Measurements from ENCODE around the gene APEH. TPM values are rescaled to one million over a fixed set of nuclear protein-coding genes. Genes with fewer than 3 reads are reported as not detected.

APEH gene
- total RNA-seq, 5 donors from 2014 or later (not counting 1 experiment from before 2014, with no cell fraction given), result 82.8 to 162 (median 141) TPM

GRCh38 chr3:49658711-49659110 lies 15.4 kb upstream of the APEH start:
- CTCF ChIA-PET, result no interaction called here
- DNase-seq, result no peak

GRCh38 chr3:49659756-49660155 lies 14.4 kb upstream of the APEH start:
- Mint-ChIP-seq H3K27me3 (peaks cover 4 to 13% of the 10 kb centered on the region in 2 donors), H3K27ac (no peak overlapping the region), H3K9me3 (no peaks in the 10 kb centered on the region), H3K4me1 (peaks cover 0 to 3% (median 0%) of the 10 kb centered on the region in 3 donors), H3K36me3 (no peaks in the 10 kb centered on the region), H3K4me3 (no peak overlapping the region)
- ATAC-seq (replicated peaks in 1 of 4), result no peak
- DNase-seq, result no peak
- Histone ChIP-seq H3K9me3 (no peaks in the 10 kb centered on the region), H3K27me3 (replicated peaks in 1 of 2; ENCODE audit: control insufficient read depth in 2 of 2, extremely low read depth in 1 of 2, insufficient read depth in 2 of 2, low read length in 1 of 2) (peaks cover 0 to 50% of the 10 kb centered on the region in 2 experiments), H3K27ac (ENCODE audit: low read length) (no peak overlapping the region), H3K4me1 (ENCODE audit: control insufficient read depth in 1 of 2, extremely low read depth in 1 of 2, insufficient read depth in 2 of 2, low read length in 2 of 2) (no peaks in the 10 kb centered on the region), H3K36me3 (ENCODE audit: control insufficient read depth in 2 of 2, extremely low read depth in 1 of 2, insufficient read depth in 1 of 2, low read length in 1 of 2) (no peaks in the 10 kb centered on the region), H3K4me3 (ENCODE audit: control insufficient read depth in 1 of 2, extremely low read depth in 1 of 2, low read length in 1 of 2) (no peak overlapping the region)
- CTCF ChIA-PET, result no interaction called here
- POLR2A ChIA-PET, result no interaction called here
- WGBS (ENCODE audit: insufficient coverage), result 48% methylated on average over 4 of the region's 4 CpGs

More at GRCh38 chr3:49658711-49659110, 15.4 kb upstream of the APEH start:
- no peaks in the 10 kb centered on the region for H3K36me3 ChIP-seq (ENCODE audit: control insufficient read depth in 2 of 2, extremely low read depth in 1 of 2, insufficient read depth in 1 of 2, low read length in 1 of 2)
- no peak for ATAC-seq (replicated peaks in 1 of 4)
- H3K4me1 ChIP-seq (ENCODE audit: control insufficient read depth in 1 of 2, extremely low read depth in 1 of 2, insufficient read depth in 2 of 2, low read length in 2 of 2), result no peaks in the 10 kb centered on the region
- Mint-ChIP-seq H3K27me3 (peaks cover 4 to 17% of the 10 kb centered on the region in 2 donors), H3K9me3 (no peaks in the 10 kb centered on the region), H3K4me3 (no peak overlapping the region), H3K27ac (no peak overlapping the region), H3K36me3 (no peaks in the 10 kb centered on the region), H3K4me1 (peaks cover 0 to 4% (median 0%) of the 10 kb centered on the region in 3 donors)
- 78% methylated on average over 1 of the region's 2 CpGs for WGBS (ENCODE audit: insufficient coverage)
- no peaks in the 10 kb centered on the region for H3K9me3 ChIP-seq
- POLR2A ChIA-PET, result no interaction called here
- peaks cover 0 to 44% of the 10 kb centered on the region in 2 experiments for H3K27me3 ChIP-seq (replicated peaks in 1 of 2; ENCODE audit: control insufficient read depth in 2 of 2, extremely low read depth in 1 of 2, insufficient read depth in 2 of 2, low read length in 1 of 2)
- H3K4me3 ChIP-seq (ENCODE audit: control insufficient read depth in 1 of 2, extremely low read depth in 1 of 2, low read length in 1 of 2), result no peak overlapping the region
- H3K27ac ChIP-seq (ENCODE audit: low read length), result no peak overlapping the region

GRCh38 chr3:49661281-49661680 lies 12.9 kb upstream of the APEH start:
- DNase-seq (no peak), ATAC-seq (replicated peaks in 1 of 4) (no peak)
- no peak overlapping the region for H3K27ac Mint-ChIP-seq
- H3K4me3 ChIP-seq (ENCODE audit: control insufficient read depth in 1 of 2, extremely low read depth in 1 of 2, low read length in 1 of 2), result no peak overlapping the region
- H3K36me3 ChIP-seq (ENCODE audit: control insufficient read depth in 2 of 2, extremely low read depth in 1 of 2, insufficient read depth in 1 of 2, low read length in 1 of 2), result no peaks in the 10 kb centered on the region
- POLR2A ChIA-PET, result no interaction called here
- H3K4me1 Mint-ChIP-seq, result peaks cover 0 to 3% (median 0%) of the 10 kb centered on the region in 3 donors
- whole genome bisulfite sequencing (ENCODE audit: insufficient coverage), result 91% methylated on average over 14 of the region's 14 CpGs
- H3K27ac ChIP-seq (ENCODE audit: low read length), result no peak overlapping the region
- no peaks in the 10 kb centered on the region for H3K9me3 ChIP-seq
- no peaks in the 10 kb centered on the region for H3K4me1 ChIP-seq (ENCODE audit: control insufficient read depth in 1 of 2, extremely low read depth in 1 of 2, insufficient read depth in 2 of 2, low read length in 2 of 2)
- H3K36me3 Mint-ChIP-seq, result no peaks in the 10 kb centered on the region
- no peaks in the 10 kb centered on the region for H3K9me3 Mint-ChIP-seq
- CTCF ChIA-PET, result no interaction called here
- peaks cover 3 to 10% of the 10 kb centered on the region in 2 donors for H3K27me3 Mint-ChIP-seq
- H3K27me3 ChIP-seq (replicated peaks in 1 of 2; ENCODE audit: control insufficient read depth in 2 of 2, extremely low read depth in 1 of 2, insufficient read depth in 2 of 2, low read length in 1 of 2), result peaks cover 0 to 50% of the 10 kb centered on the region in 2 experiments
- H3K4me3 Mint-ChIP-seq, result no peak overlapping the region

GRCh38 chr3:49662021-49662420 lies 12.1 kb upstream of the APEH start:
- DNase-seq, result no peak
- POLR2A ChIA-PET, result no interaction called here
- H3K27ac ChIP-seq (ENCODE audit: low read length), result no peak overlapping the region
- peaks cover 0 to 45% of the 10 kb centered on the region in 2 experiments for H3K27me3 ChIP-seq (replicated peaks in 1 of 2; ENCODE audit: control insufficient read depth in 2 of 2, extremely low read depth in 1 of 2, insufficient read depth in 2 of 2, low read length in 1 of 2)
- no peak overlapping the region for H3K4me3 ChIP-seq (ENCODE audit: control insufficient read depth in 1 of 2, extremely low read depth in 1 of 2, low read length in 1 of 2)
- Mint-ChIP-seq H3K4me1 (no peaks in the 10 kb centered on the region), H3K36me3 (no peaks in the 10 kb centered on the region), H3K27ac (no peak overlapping the region), H3K27me3 (peaks cover 0 to 7% of the 10 kb centered on the region in 2 donors), H3K9me3 (no peaks in the 10 kb centered on the region), H3K4me3 (no peak overlapping the region)
- H3K9me3 ChIP-seq, result no peaks in the 10 kb centered on the region
- CTCF ChIA-PET, result no interaction called here
- 86% methylated on average over 19 of the region's 22 CpGs for WGBS (ENCODE audit: insufficient coverage)
- no peak for ATAC-seq (replicated peaks in 1 of 4)
- H3K36me3 ChIP-seq (ENCODE audit: control insufficient read depth in 2 of 2, extremely low read depth in 1 of 2, insufficient read depth in 1 of 2, low read length in 1 of 2), result no peaks in the 10 kb centered on the region
- no peaks in the 10 kb centered on the region for H3K4me1 ChIP-seq (ENCODE audit: control insufficient read depth in 1 of 2, extremely low read depth in 1 of 2, insufficient read depth in 2 of 2, low read length in 2 of 2)

- H3K4me1 Mint-ChIP-seq, result no peaks in the 10 kb centered on the region
- H3K27ac ChIP-seq (ENCODE audit: low read length), result no peak overlapping the region
- WGBS (ENCODE audit: insufficient coverage), result 92% methylated on average over 29 of the region's 34 CpGs
These were observed 11.3 kb upstream of the APEH start for GRCh38 chr3:49662720-49663413.

GRCh38 chr3:49663831-49664230 lies 10.3 kb upstream of the APEH start:
- CTCF ChIA-PET, result no interaction called here
- peaks cover 0 to 49% of the 10 kb centered on the region in 2 experiments for H3K27me3 ChIP-seq (replicated peaks in 1 of 2; ENCODE audit: control insufficient read depth in 2 of 2, extremely low read depth in 1 of 2, insufficient read depth in 2 of 2, low read length in 1 of 2)
- H3K27ac ChIP-seq (ENCODE audit: low read length), result no peak overlapping the region
- H3K36me3 ChIP-seq (ENCODE audit: control insufficient read depth in 2 of 2, extremely low read depth in 1 of 2, insufficient read depth in 1 of 2, low read length in 1 of 2), result no peaks in the 10 kb centered on the region
- 92% methylated on average over 1 of the region's 1 CpG for WGBS (ENCODE audit: insufficient coverage)
- no peaks in the 10 kb centered on the region for H3K9me3 ChIP-seq
- DNase-seq, result no peak
- Mint-ChIP-seq H3K36me3 (no peaks in the 10 kb centered on the region), H3K4me3 (no peak overlapping the region), H3K27me3 (peaks cover 0 to 2% of the 10 kb centered on the region in 2 donors), H3K27ac (no peak overlapping the region), H3K9me3 (no peaks in the 10 kb centered on the region), H3K4me1 (no peaks in the 10 kb centered on the region)
- H3K4me1 ChIP-seq (ENCODE audit: control insufficient read depth in 1 of 2, extremely low read depth in 1 of 2, insufficient read depth in 2 of 2, low read length in 2 of 2), result no peaks in the 10 kb centered on the region
- POLR2A ChIA-PET, result no interaction called here
- no peak for ATAC-seq (replicated peaks in 1 of 4)
- no peak overlapping the region for H3K4me3 ChIP-seq (ENCODE audit: control insufficient read depth in 1 of 2, extremely low read depth in 1 of 2, low read length in 1 of 2)

More at GRCh38 chr3:49662720-49663413, 11.3 kb upstream of the APEH start:
- peaks cover 0 to 48% of the 10 kb centered on the region in 2 experiments for H3K27me3 ChIP-seq (replicated peaks in 1 of 2; ENCODE audit: control insufficient read depth in 2 of 2, extremely low read depth in 1 of 2, insufficient read depth in 2 of 2, low read length in 1 of 2)
- CTCF ChIA-PET, result interaction anchor here in 1 of 2 donors (0.5 kb wide), 1 partner anchor 98 kb away, joined by 3 read pairs; no protein-coding TSS in a partner anchor
- Mint-ChIP-seq H3K36me3 (no peaks in the 10 kb centered on the region), H3K4me3 (no peak overlapping the region), H3K27me3 (peaks cover 0 to 3% of the 10 kb centered on the region in 2 donors), H3K27ac (no peak overlapping the region), H3K9me3 (no peaks in the 10 kb centered on the region)
- no peak overlapping the region for H3K4me3 ChIP-seq (ENCODE audit: control insufficient read depth in 1 of 2, extremely low read depth in 1 of 2, low read length in 1 of 2)
- no peaks in the 10 kb centered on the region for H3K4me1 ChIP-seq (ENCODE audit: control insufficient read depth in 1 of 2, extremely low read depth in 1 of 2, insufficient read depth in 2 of 2, low read length in 2 of 2)
- no peaks in the 10 kb centered on the region for H3K9me3 ChIP-seq
- H3K36me3 ChIP-seq (ENCODE audit: control insufficient read depth in 2 of 2, extremely low read depth in 1 of 2, insufficient read depth in 1 of 2, low read length in 1 of 2), result no peaks in the 10 kb centered on the region
- ATAC-seq (replicated peaks in 1 of 4) (no peak), DNase-seq (no peak)
- POLR2A ChIA-PET, result no interaction called here

All from T-cell (primary cell).